H9 (cell line): ENCODE data around the gene NTRK2. TPM values are rescaled to one million over a fixed set of nuclear protein-coding genes. Genes with fewer than 3 reads are reported as not detected.

Experiments
- DNase-seq: peaks from one replicate; pipeline ENCODE4 v3.0.0-alpha.2; 2017
- H2AFZ ChIP-seq: one replicate; pipeline ENCODE4 v1.6.1; 2013; ENCODE audit warnings: mild to moderate bottlenecking, low read length, control low read depth, moderate library complexity
- H2AK5ac ChIP-seq: 2 replicates; pipeline ENCODE4 v1.6.1; 2013; ENCODE audit warnings: low read length, control low read depth, mixed read lengths; ENCODE audit not compliant: insufficient read length
- H2BK120ac ChIP-seq: one replicate; pipeline ENCODE4 v1.6.1; 2013; ENCODE audit warnings: low read depth, mild to moderate bottlenecking, low read length, control low read depth, inconsistent platforms; ENCODE audit not compliant: poor library complexity, severe bottlenecking
- H2BK12ac ChIP-seq: 2 replicates; pipeline ENCODE4 v1.6.1; 2013; ENCODE audit warnings: low read length, control low read depth, mixed read lengths, low read depth; ENCODE audit not compliant: insufficient read length
- H2BK15ac ChIP-seq: 2 replicates; pipeline ENCODE4 v1.6.1; 2013; ENCODE audit warnings: low read depth, low read length, control low read depth
- H2BK20ac ChIP-seq: one replicate; pipeline ENCODE4 v1.6.1; 2013; ENCODE audit warnings: low read depth, mild to moderate bottlenecking, low read length, control low read depth, inconsistent platforms; ENCODE audit not compliant: poor library complexity, severe bottlenecking
- H2BK5ac ChIP-seq: 2 replicates; pipeline ENCODE4 v1.6.1; 2013; ENCODE audit warnings: low read length, control low read depth, mixed read lengths; ENCODE audit not compliant: insufficient read length
- H3K14ac ChIP-seq: 2 replicates; pipeline ENCODE4 v1.6.1; 2013; ENCODE audit warnings: low read length, control low read depth; ENCODE audit not compliant: insufficient read depth
- H3K18ac ChIP-seq: 2 replicates; pipeline ENCODE4 v1.6.1; 2013; ENCODE audit warnings: low read depth, mild to moderate bottlenecking, mixed read lengths, low read length, control low read depth; ENCODE audit not compliant: insufficient read length
- H3K23ac ChIP-seq: 2 replicates; pipeline ENCODE4 v1.6.1; 2013; ENCODE audit warnings: low read length, control low read depth, mixed read lengths, low read depth; ENCODE audit not compliant: insufficient read length
- H3K23me2 ChIP-seq: 2 replicates; pipeline ENCODE4 v1.6.1; 2013; ENCODE audit warnings: low read depth, mild to moderate bottlenecking, mixed read lengths, low read length, control low read depth; ENCODE audit not compliant: insufficient read length, poor library complexity, severe bottlenecking
- H3K27ac ChIP-seq: 2 replicates; pipeline ENCODE4 v1.5.1; 2013; ENCODE audit warnings: low read length, control low read depth, mixed read lengths, low read depth; ENCODE audit not compliant: insufficient read length
- H3K27me3 ChIP-seq: 2 replicates; pipeline ENCODE4 v1.6.1; 2013; ENCODE audit warnings: low read length, control low read depth, inconsistent platforms; ENCODE audit not compliant: insufficient read depth
- H3K4ac ChIP-seq: 2 replicates; pipeline ENCODE4 v1.6.1; 2013; ENCODE audit warnings: low read depth, mild to moderate bottlenecking, control low read depth, inconsistent platforms, low read length, moderate library complexity
- H3K4me1 ChIP-seq: 2 replicates; pipeline ENCODE4 v1.6.1; 2013; ENCODE audit warnings: low read length, control low read depth, inconsistent platforms; ENCODE audit not compliant: insufficient read depth
- H3K4me2 ChIP-seq: 2 replicates; pipeline ENCODE4 v1.6.1; 2013; ENCODE audit warnings: low read length, control low read depth, mixed read lengths; ENCODE audit not compliant: insufficient read length, insufficient read depth
- H3K56ac ChIP-seq: 2 replicates; pipeline ENCODE4 v1.6.1; 2013; ENCODE audit warnings: low read depth, mild to moderate bottlenecking, mixed read lengths, low read length, control low read depth; ENCODE audit not compliant: insufficient read length
- H3K79me1 ChIP-seq: 2 replicates; pipeline ENCODE4 v1.6.1; 2013; ENCODE audit warnings: low read depth, mild to moderate bottlenecking, moderate library complexity, low read length, control low read depth, inconsistent platforms; ENCODE audit not compliant: insufficient read depth, poor library complexity, severe bottlenecking
- H3K79me2 ChIP-seq: 2 replicates; pipeline ENCODE4 v1.6.1; 2013; ENCODE audit warnings: low read length, control low read depth, inconsistent platforms; ENCODE audit not compliant: insufficient read depth
- H3K9ac ChIP-seq: 2 replicates; pipeline ENCODE4 v1.6.1; 2013; ENCODE audit warnings: low read length, control low read depth, mixed read lengths; ENCODE audit not compliant: insufficient read length; ENCODE audit errors: extremely low read depth
- H3K9me3 ChIP-seq: one replicate; pipeline ENCODE4 v1.6.1; 2013; ENCODE audit warnings: low read depth, low read length, inconsistent platforms; ENCODE audit not compliant: control insufficient read depth
- H3T11ph ChIP-seq: one replicate; pipeline ENCODE4 v1.6.1; 2013; ENCODE audit warnings: mild to moderate bottlenecking, low read length, control low read depth, inconsistent platforms
- H4K20me1 ChIP-seq: one replicate; pipeline ENCODE4 v1.6.1; 2013; ENCODE audit not compliant: control insufficient read depth, insufficient read length, insufficient read depth
- H4K5ac ChIP-seq: 2 replicates; pipeline ENCODE4 v1.6.1; 2013; ENCODE audit warnings: low read depth, mild to moderate bottlenecking, mixed read lengths, low read length, control low read depth; ENCODE audit not compliant: insufficient read length
- H4K8ac ChIP-seq: replicated peaks from 2 replicates; pipeline ENCODE4 v1.6.1; 2013; ENCODE audit warnings: low read length, control low read depth, mixed read lengths, low read depth; ENCODE audit not compliant: insufficient read length
- H4K91ac ChIP-seq: 2 replicates; pipeline ENCODE4 v1.6.1; 2013; ENCODE audit warnings: low read depth, mild to moderate bottlenecking, moderate library complexity, mixed read lengths, low read length, control low read depth; ENCODE audit not compliant: insufficient read length
- H3K27ac Mint-ChIP-seq, 3 experiments: 2 replicates in 2 of 3; 3 replicates in 1 of 3; pipeline ENCODE4 v1.8.0; 2020 to 2021; ENCODE audit warnings: mixed read lengths in 3 of 3, mild to moderate bottlenecking in 1 of 3, moderate library complexity in 1 of 3
- H3K27me3 Mint-ChIP-seq: 2 replicates; pipeline ENCODE4 v1.8.0; 2021; ENCODE audit warnings: low read depth, mild to moderate bottlenecking, moderate library complexity, mixed read lengths
- H3K36me3 Mint-ChIP-seq, 3 experiments: 2 replicates in 2 of 3; 3 replicates in 1 of 3; pipeline ENCODE4 v1.8.0; 2020 to 2021; ENCODE audit warnings: low read depth in 3 of 3, mixed read lengths in 3 of 3; ENCODE audit not compliant: insufficient read depth in 1 of 3
- H3K4me1 Mint-ChIP-seq, 2 experiments: 2 replicates each; pipeline ENCODE4 v1.8.0; 2020; ENCODE audit warnings: mixed read lengths in 2 of 2
- H3K4me3 Mint-ChIP-seq, 2 experiments: 2 replicates in 1 of 2; 3 replicates in 1 of 2; pipeline ENCODE4 v1.8.0; 2020 to 2021; ENCODE audit warnings: mild to moderate bottlenecking in 2 of 2, mixed read lengths in 2 of 2, moderate library complexity in 1 of 2
- H3K9me3 Mint-ChIP-seq, 2 experiments: 2 replicates in 1 of 2; 3 replicates in 1 of 2; pipeline ENCODE4 v1.8.0; 2020; ENCODE audit warnings: mild to moderate bottlenecking in 2 of 2, mixed read lengths in 2 of 2, moderate library complexity in 1 of 2
- CTCF ChIP-seq: fragments of 200-600 bp; sonication (generic); conservative IDR thresholded peaks from 3 replicates; pipeline ENCODE4 v1.8.0; 2021; ENCODE audit warnings: antibody characterized with exemption, mild to moderate bottlenecking
- total RNA-seq: library from RNA; stranded (reverse); gene quantifications from 2 replicates; pipeline ENCODE4 v1.2.1, GENCODE V29; 2021

NTRK2 gene
- total RNA-seq, 1 experiment from 2014 or later: 0.02 TPM

GRCh38 chr9:84935528-84936117 is 266.1 kb downstream of the NTRK2 start:
- no peak overlapping the region for H2AK5ac ChIP-seq
- no peaks in the 10 kb centered on the region for H3K79me2 ChIP-seq
- H3K4me2 ChIP-seq: no peak overlapping the region
- Mint-ChIP-seq H3K9me3 (no peaks in the 10 kb centered on the region; a peak in 1 of 5 replicates), H3K27me3 (no peaks in the 10 kb centered on the region; the same call in 1 of the 2 replicates), H3K36me3 (no peaks in the 10 kb centered on the region), H3K4me3 (no peak overlapping the region), H3K4me1 (peaks cover 28 to 34% of the 10 kb centered on the region in 2 experiments), H3K27ac (peak overlapping the region in 1 of 3 experiments; percentile 82; a peak in 1 of 7 replicates)
- H3K9me3 ChIP-seq: no peaks in the 10 kb centered on the region
- no peaks in the 10 kb centered on the region for H3K27me3 ChIP-seq
- no peak overlapping the region for H4K5ac ChIP-seq
- no peak overlapping the region for H3K27ac ChIP-seq
- H3T11ph ChIP-seq: no peak overlapping the region
- no peak overlapping the region for H4K91ac ChIP-seq
- no peak overlapping the region for H3K9ac ChIP-seq
- no peak overlapping the region for H3K14ac ChIP-seq
- no peak overlapping the region for H3K4ac ChIP-seq
- H2BK12ac ChIP-seq: no peak overlapping the region
- H3K79me1 ChIP-seq: no peaks in the 10 kb centered on the region
- DNase-seq: no peak
- no peak overlapping the region for H4K8ac ChIP-seq
- no peak overlapping the region for H3K18ac ChIP-seq
- no peak overlapping the region for H2BK5ac ChIP-seq
- no peak overlapping the region for H3K56ac ChIP-seq
- H3K4me1 ChIP-seq: peaks cover 8% of the 10 kb centered on the region
- no peaks in the 10 kb centered on the region for H3K23me2 ChIP-seq
- no peak overlapping the region for H2BK120ac ChIP-seq
- no peak for TF ChIP-seq CTCF
- no peak overlapping the region for H3K23ac ChIP-seq
- no peak overlapping the region for H2AFZ ChIP-seq
- no peaks in the 10 kb centered on the region for H4K20me1 ChIP-seq
- no peak overlapping the region for H2BK15ac ChIP-seq
- H2BK20ac ChIP-seq: peak overlapping the region; percentile 32
